Esophagus squamous epithelium (tissue), 4 donors: ENCODE data around the gene SUPT3H.

Source experiments
- POLR2A ChIP-seq, 4 donors: fragments of 450-650 bp; IDR thresholded peaks; one replicate each; pipeline ENCODE4 v1.6.1; 2017; ENCODE audit warnings: antibody characterized with exemption in 4 of 4, mild to moderate bottlenecking in 4 of 4, moderate library complexity in 3 of 4
- TF ChIP-seq, protein P1 (sequence below), 6 experiments: fragments of 450-650 bp in 4 of 6; fragments of 200-600 bp in 2 of 6; sonication (generic) in 2 of 6; IDR thresholded peaks; one replicate each; pipeline ENCODE4 v1.5.1; 2016 to 2019; ENCODE audit warnings: antibody characterized with exemption in 6 of 6, mild to moderate bottlenecking in 4 of 6, moderate library complexity in 4 of 6

DNA sequence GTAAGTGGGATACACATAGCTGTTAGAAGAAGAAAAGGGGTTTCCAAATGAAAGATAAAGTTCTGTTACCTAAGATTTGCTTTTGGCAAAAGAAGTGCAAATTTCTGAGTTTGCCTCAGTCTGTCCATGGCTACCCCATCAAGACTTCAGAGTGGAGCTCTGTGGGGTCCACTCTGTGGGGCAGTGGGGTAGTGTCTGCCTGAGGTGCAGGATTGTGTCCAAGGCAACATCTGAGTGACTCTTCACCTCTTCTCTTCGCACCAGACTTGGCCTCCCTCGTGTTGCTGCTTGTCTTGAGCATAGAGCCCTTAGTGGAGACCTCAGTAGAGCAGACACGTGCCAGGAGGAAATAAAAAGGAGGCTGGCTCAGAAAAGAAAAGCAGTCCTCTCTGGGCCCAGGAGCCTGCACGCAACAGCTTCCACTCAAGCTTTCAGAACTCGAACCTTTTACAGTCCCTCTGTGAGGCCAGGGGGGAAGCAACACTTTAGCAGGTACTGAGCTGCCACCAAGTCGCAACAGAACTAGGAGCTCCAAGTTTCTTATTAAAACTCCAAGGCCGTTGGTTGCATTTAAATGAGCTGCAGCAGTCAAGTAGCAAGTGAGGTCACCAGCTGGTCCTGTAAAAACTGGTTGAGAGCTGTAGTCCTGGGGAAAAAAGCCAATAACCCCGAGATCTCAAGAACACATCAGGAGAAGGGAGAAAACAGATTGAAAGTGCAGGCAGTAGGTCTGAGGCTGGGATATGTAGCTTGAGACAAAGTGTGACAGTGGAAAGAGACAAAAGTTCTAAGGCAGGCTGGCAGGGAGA is 576.7 kb downstream of the SUPT3H start:
- TF ChIP-seq, protein P1, sequence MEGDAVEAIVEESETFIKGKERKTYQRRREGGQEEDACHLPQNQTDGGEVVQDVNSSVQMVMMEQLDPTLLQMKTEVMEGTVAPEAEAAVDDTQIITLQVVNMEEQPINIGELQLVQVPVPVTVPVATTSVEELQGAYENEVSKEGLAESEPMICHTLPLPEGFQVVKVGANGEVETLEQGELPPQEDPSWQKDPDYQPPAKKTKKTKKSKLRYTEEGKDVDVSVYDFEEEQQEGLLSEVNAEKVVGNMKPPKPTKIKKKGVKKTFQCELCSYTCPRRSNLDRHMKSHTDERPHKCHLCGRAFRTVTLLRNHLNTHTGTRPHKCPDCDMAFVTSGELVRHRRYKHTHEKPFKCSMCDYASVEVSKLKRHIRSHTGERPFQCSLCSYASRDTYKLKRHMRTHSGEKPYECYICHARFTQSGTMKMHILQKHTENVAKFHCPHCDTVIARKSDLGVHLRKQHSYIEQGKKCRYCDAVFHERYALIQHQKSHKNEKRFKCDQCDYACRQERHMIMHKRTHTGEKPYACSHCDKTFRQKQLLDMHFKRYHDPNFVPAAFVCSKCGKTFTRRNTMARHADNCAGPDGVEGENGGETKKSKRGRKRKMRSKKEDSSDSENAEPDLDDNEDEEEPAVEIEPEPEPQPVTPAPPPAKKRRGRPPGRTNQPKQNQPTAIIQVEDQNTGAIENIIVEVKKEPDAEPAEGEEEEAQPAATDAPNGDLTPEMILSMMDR (IDR thresholded peaks at IDR 0.05), result no peak
- no peak for TF ChIP-seq POLR2A (IDR thresholded peaks at IDR 0.05)
